Tibial artery (tissue), 4 donors: ENCODE data around the gene LAMA2.

ENCODE experiments used
- DNase-seq, 2 donors: peaks; one replicate each; pipeline ENCODE4 v3.0.0-alpha.2; 2019
- H3K27ac ChIP-seq, 2 donors: fragments of 200-600 bp; sonication (generic) in 1 of 2; 1 replicate in 1 of 2; 2 replicates in 1 of 2; pipeline ENCODE4 v1.5.1; 2018 to 2019; ENCODE audit warnings: mild to moderate bottlenecking in 1 of 2
- H3K27me3 ChIP-seq, 2 donors: fragments of 200-600 bp; sonication (generic) in 1 of 2; one replicate each; pipeline versions ENCODE4 v1.5.1 to v1.6.0; 2016 to 2019
- H3K36me3 ChIP-seq, 3 donors: fragments of 200-600 bp; sonication (generic) in 2 of 3; one replicate each; pipeline ENCODE4 v1.5.1; 2016 to 2019; ENCODE audit warnings: mild to moderate bottlenecking in 2 of 3
- H3K4me1 ChIP-seq, 4 donors: fragments of 200-600 bp; sonication (generic) in 2 of 4; 1 replicate in 3 of 4; 2 replicates in 1 of 4; pipeline ENCODE4 v1.5.1; 2016 to 2019
- H3K4me3 ChIP-seq, 2 donors: fragments of 200-600 bp; sonication (generic) in 1 of 2; 1 replicate in 1 of 2; 2 replicates in 1 of 2; pipeline ENCODE4 v1.5.1; 2018 to 2019; ENCODE audit warnings: mild to moderate bottlenecking in 2 of 2
- H3K9me3 ChIP-seq, 3 donors: fragments of 200-600 bp; sonication (generic) in 1 of 3; one replicate each; pipeline ENCODE4 v1.5.1; 2016 to 2019
- CTCF ChIP-seq, 2 experiments: fragments of 200-600 bp in 1 of 2; fragments of 450-650 bp in 1 of 2; IDR thresholded peaks; one replicate each; pipeline ENCODE4 v1.5.1; 2017 to 2019; ENCODE audit warnings: antibody characterized with exemption in 2 of 2, mild to moderate bottlenecking in 1 of 2, moderate library complexity in 1 of 2
- intact Hi-C: fragments of 100-400 bp; cut with DNase I; formaldehyde crosslinking; loops from one replicate; pipeline ENCODE4 v1.15.0; 2023; ENCODE audit warnings: low total_unique reads

Gene LAMA2

GRCh38 chr6:129015721-129016120, 132.8 kb downstream of the LAMA2 start:
- Histone ChIP-seq H3K27me3 (no peaks in the 10 kb centered on the region), H3K36me3 (no peaks in the 10 kb centered on the region), H3K27ac (no peak overlapping the region), H3K4me1 (no peaks in the 10 kb centered on the region), H3K4me3 (no peak overlapping the region), H3K9me3 (no peaks in the 10 kb centered on the region)
- no peak for DNase-seq
- intact Hi-C loops, result no loop called here
- TF ChIP-seq CTCF (IDR thresholded peaks at IDR 0.05), result no peak

- Histone ChIP-seq H3K4me1 (no peaks in the 10 kb centered on the region), H3K9me3 (no peaks in the 10 kb centered on the region), H3K27me3 (no peaks in the 10 kb centered on the region), H3K36me3 (no peaks in the 10 kb centered on the region), H3K4me3 (no peak overlapping the region), H3K27ac (no peak overlapping the region)
- no peak for DNase-seq
- no peak for TF ChIP-seq CTCF (IDR thresholded peaks at IDR 0.05)
- intact Hi-C loops, result no loop called here
Observed at GRCh38 chr6:129016844-129017243, 133.9 kb downstream of the LAMA2 start.

GRCh38 chr6:129022011-129022553, 139.1 kb downstream of the LAMA2 start:
- no peaks in the 10 kb centered on the region for H3K27me3 ChIP-seq
- H3K27ac ChIP-seq, result no peak overlapping the region
- no peak for DNase-seq
- no peak for TF ChIP-seq CTCF (IDR thresholded peaks at IDR 0.05)
- H3K36me3 ChIP-seq, result no peaks in the 10 kb centered on the region
- H3K4me3 ChIP-seq, result no peak overlapping the region
- H3K9me3 ChIP-seq, result no peaks in the 10 kb centered on the region
- intact Hi-C loops, result no loop called here
- H3K4me1 ChIP-seq, result no peaks in the 10 kb centered on the region

GRCh38 chr6:129026601-129027000, 143.7 kb downstream of the LAMA2 start:
- H3K4me1 ChIP-seq, result no peaks in the 10 kb centered on the region
- no peaks in the 10 kb centered on the region for H3K9me3 ChIP-seq
- H3K36me3 ChIP-seq, result no peaks in the 10 kb centered on the region
- no peak for TF ChIP-seq CTCF (IDR thresholded peaks at IDR 0.05)
- no peaks in the 10 kb centered on the region for H3K27me3 ChIP-seq
- no peak overlapping the region for H3K4me3 ChIP-seq
- no peak overlapping the region for H3K27ac ChIP-seq
- intact Hi-C loops, result no loop called here
- no peak for DNase-seq

GRCh38 chr6:129029778-129030177, 146.8 kb downstream of the LAMA2 start:
- TF ChIP-seq CTCF (IDR thresholded peaks at IDR 0.05), result no peak
- H3K36me3 ChIP-seq, result no peaks in the 10 kb centered on the region
- no peaks in the 10 kb centered on the region for H3K27me3 ChIP-seq
- no peak overlapping the region for H3K27ac ChIP-seq
- intact Hi-C loops, result no loop called here
- DNase-seq, result no peak
- no peak overlapping the region for H3K4me3 ChIP-seq
- H3K4me1 ChIP-seq, result no peaks in the 10 kb centered on the region
- no peaks in the 10 kb centered on the region for H3K9me3 ChIP-seq

GRCh38 chr6:129030215-129030614, 147.3 kb downstream of the LAMA2 start:
- Histone ChIP-seq H3K27ac (no peak overlapping the region), H3K9me3 (no peaks in the 10 kb centered on the region), H3K27me3 (no peaks in the 10 kb centered on the region), H3K36me3 (no peaks in the 10 kb centered on the region), H3K4me3 (no peak overlapping the region), H3K4me1 (no peaks in the 10 kb centered on the region)
- TF ChIP-seq CTCF (IDR thresholded peaks at IDR 0.05), result no peak
- intact Hi-C loops, result no loop called here
- DNase-seq, result no peak
